ENCODE measurements around the gene COX19. TPM values are rescaled to one million over a fixed set of nuclear protein-coding genes. Genes with fewer than 3 reads are reported as not detected.

COX19 gene
- total and polyA plus RNA-seq, 2 experiments from 2014 or later, result 11.7 to 12.6 TPM

- Histone ChIP-seq H4K20me1 (replicated peaks; ENCODE audit: insufficient read depth) (peaks cover 8% of the 10 kb centered on the region), H3K9me2 (ENCODE audit: insufficient read depth) (no peaks in the 10 kb centered on the region), H3K4me3 (no peak overlapping the region), H2AFZ (no peak overlapping the region), H3K27ac (ENCODE audit: low read depth) (no peak overlapping the region; the same call in 1 of the 2 replicates), H3K36me3 (ENCODE audit: insufficient read depth) (no peaks in the 10 kb centered on the region), H3K4me1 (ENCODE audit: insufficient read depth) (no peaks in the 10 kb centered on the region), H3K4me2 (no peak overlapping the region), H3K27me3 (ENCODE audit: insufficient read depth) (no peaks in the 10 kb centered on the region), H3F3A (replicated peaks; ENCODE audit: low read depth) (0 out of 2 replicates have a peak, but pooled peaks cover 12% of the 10 kb centered on the region), H3K79me2 (replicated peaks; ENCODE audit: insufficient read depth) (peaks cover 15% of the 10 kb centered on the region)
- no peak for DNase-seq (ENCODE audit: low spot score)
- Mint-ChIP-seq H3K9me3 (no peaks in the 10 kb centered on the region; the same call in 1 of the 3 replicates), H3K4me3 (no peak overlapping the region), H3K27me3 (ENCODE audit: insufficient read depth, low read depth, poor library complexity) (peaks cover 9% of the 10 kb centered on the region), H3K4me1 (peaks cover 6% of the 10 kb centered on the region), H3K27ac (no peak overlapping the region), H3K36me3 (ENCODE audit: low read depth) (peaks cover 35% of the 10 kb centered on the region; the same call in 2 of the 3 replicates)
- TF ChIP-seq REST (IDR thresholded peaks at IDR 0.05; ENCODE audit: unreplicated experiment), result no peak
- TF ChIP-seq STAT1 (IDR thresholded peaks at IDR 0.05; ENCODE audit: unreplicated experiment), result no peak
- no peak for TF ChIP-seq ZNF331 (CRISPR knock-in tag; IDR thresholded peaks at IDR 0.05; ENCODE audit: low read depth)
- no peak for TF ChIP-seq ETS1 (IDR thresholded peaks at IDR 0.05)
- no peak for TF ChIP-seq EZH2 (IDR thresholded peaks at IDR 0.05; ENCODE audit: low read depth, unreplicated experiment)
- TF ChIP-seq POLR2AphosphoS5 (IDR thresholded peaks at IDR 0.05; ENCODE audit: low read depth), result no peak
- TF ChIP-seq NANOG (IDR thresholded peaks at IDR 0.05; ENCODE audit: borderline replicate concordance), result no peak
- no peak for TF ChIP-seq EZH2phosphoT487 (IDR thresholded peaks at IDR 0.05; ENCODE audit: unreplicated experiment)
- TF ChIP-seq CREB1 (CRISPR knock-in tag; IDR thresholded peaks at IDR 0.05; ENCODE audit: low read depth), result no peak
- no peak for ATAC-seq
These were observed 8.9 kb downstream of the COX19 start for GRCh38 chr7:966291-967069.
